SKM-1 treated with dmso at 0.1 percent for 144 hours (cell line): ENCODE measurements around the gene ACTN1.

Experiments
- DNase-seq: peaks from one replicate; lab custom pipeline; 2025; ENCODE audit not compliant: unreplicated experiment; lab: John Stamatoyannopoulos, UW

Gene ACTN1

GRCh38 chr14:68891851-68892660, 87.0 kb downstream of the ACTN1 start:
- no peak for DNase-seq

GRCh38 chr14:68890173-68890931, 88.8 kb downstream of the ACTN1 start:
- no peak for DNase-seq

GRCh38 chr14:68888883-68889282, 90.2 kb downstream of the ACTN1 start:
- DNase-seq, result no peak

- no peak for DNase-seq
Observed at GRCh38 chr14:68888025-68888850, 90.9 kb downstream of the ACTN1 start.

GRCh38 chr14:68886109-68886434, 93.0 kb downstream of the ACTN1 start:
- DNase-seq, result no peak

GRCh38 chr14:68885226-68886108, 93.6 kb downstream of the ACTN1 start:
- DNase-seq, result no peak

GRCh38 chr14:68884031-68885030, 94.8 kb downstream of the ACTN1 start:
- DNase-seq, result no peak

GRCh38 chr14:68882235-68882634, 96.9 kb downstream of the ACTN1 start:
- DNase-seq, result no peak

GRCh38 chr14:68881396-68881795, 97.7 kb downstream of the ACTN1 start:
- DNase-seq, result no peak

- DNase-seq, result no peak
Observed at GRCh38 chr14:68880581-68881105, 98.5 kb downstream of the ACTN1 start.

GRCh38 chr14:68879841-68880575, 99.1 kb downstream of the ACTN1 start:
- no peak for DNase-seq

GRCh38 chr14:68879321-68879781, 99.8 kb downstream of the ACTN1 start:
- DNase-seq, result no peak

GRCh38 chr14:68878908-68879307, 100.2 kb downstream of the ACTN1 start:
- DNase-seq, result no peak

GRCh38 chr14:68877993-68878575, 101.0 kb downstream of the ACTN1 start:
- no peak for DNase-seq

GRCh38 chr14:68876976-68877375, 102.1 kb downstream of the ACTN1 start:
- DNase-seq, result no peak

GRCh38 chr14:68874746-68875155, 104.4 kb downstream of the ACTN1 start:
- no peak for DNase-seq

GRCh38 chr14:68873376-68873775, 105.7 kb downstream of the ACTN1 start:
- DNase-seq, result no peak

GRCh38 chr14:68871392-68871791, 107.7 kb downstream of the ACTN1 start:
- no peak for DNase-seq
